HG03045 (cell line): ENCODE measurements around the gene GAB2.
"Not testable (repeated sequence)": the region's sequence is repeated elsewhere in the genome, so short reads cannot be mapped to it uniquely, and the experiment has no call there.

Experiments
- ATAC-seq: cut with Tn5 transposase; IDR thresholded peaks from one replicate; pipeline ENCODE4 v1.9.1; 2021; ENCODE audit warnings: mild to moderate bottlenecking, moderate library complexity; ENCODE audit not compliant: unreplicated experiment

Gene GAB2

GRCh38 chr11:78372114-78372768, 45.4 kb downstream of the GAB2 start:
- ATAC-seq = no peak

- no peak for ATAC-seq
Measured at GRCh38 chr11:78371221-78371891, 46.3 kb downstream of the GAB2 start.

- no peak for ATAC-seq
Measured at GRCh38 chr11:78370406-78371172, 47.0 kb downstream of the GAB2 start.

GRCh38 chr11:78365381-78365792, 52.2 kb downstream of the GAB2 start:
- ATAC-seq = no peak

- ATAC-seq = no peak
Measured at GRCh38 chr11:78364128-78364751, 53.4 kb downstream of the GAB2 start.

- ATAC-seq = no peak
Measured at GRCh38 chr11:78363024-78363619, 54.5 kb downstream of the GAB2 start.

GRCh38 chr11:78361228-78361627, 56.4 kb downstream of the GAB2 start:
- ATAC-seq = no peak

- no peak for ATAC-seq
Measured at GRCh38 chr11:78359921-78360320, 57.7 kb downstream of the GAB2 start.

- not testable (repeated sequence) for ATAC-seq
Measured at GRCh38 chr11:78357924-78358323, 59.7 kb downstream of the GAB2 start.

GRCh38 chr11:78357425-78357824, 60.2 kb downstream of the GAB2 start:
- not testable (repeated sequence) for ATAC-seq

- ATAC-seq = not testable (repeated sequence)
Measured at GRCh38 chr11:78355742-78356141, 61.9 kb downstream of the GAB2 start.

GRCh38 chr11:78355309-78355705, 62.3 kb downstream of the GAB2 start:
- ATAC-seq = no peak

- peak; percentile 57 for ATAC-seq
Measured at GRCh38 chr11:78354408-78355308, 63.0 kb downstream of the GAB2 start.

GRCh38 chr11:78351979-78352841, 65.4 kb downstream of the GAB2 start:
- ATAC-seq = no peak

GRCh38 chr11:78351193-78351592, 66.4 kb downstream of the GAB2 start:
- no peak for ATAC-seq

- no peak for ATAC-seq
Measured at GRCh38 chr11:78350646-78351165, 66.9 kb downstream of the GAB2 start.

GRCh38 chr11:78350091-78350645, 67.5 kb downstream of the GAB2 start:
- ATAC-seq = no peak

- ATAC-seq = no peak
Measured at GRCh38 chr11:78349624-78350023, 68.0 kb downstream of the GAB2 start.
